NCI-H146 (cell line): Measurements from ENCODE around the gene FIS1.
"Not testable (repeated sequence)": the region's sequence is repeated elsewhere in the genome, so short reads cannot be mapped to it uniquely, and the experiment has no call there.

Source experiments
- DNase-seq: peaks from one replicate; lab custom pipeline; 2025; lab: John Stamatoyannopoulos, UW

Gene FIS1

DNA sequence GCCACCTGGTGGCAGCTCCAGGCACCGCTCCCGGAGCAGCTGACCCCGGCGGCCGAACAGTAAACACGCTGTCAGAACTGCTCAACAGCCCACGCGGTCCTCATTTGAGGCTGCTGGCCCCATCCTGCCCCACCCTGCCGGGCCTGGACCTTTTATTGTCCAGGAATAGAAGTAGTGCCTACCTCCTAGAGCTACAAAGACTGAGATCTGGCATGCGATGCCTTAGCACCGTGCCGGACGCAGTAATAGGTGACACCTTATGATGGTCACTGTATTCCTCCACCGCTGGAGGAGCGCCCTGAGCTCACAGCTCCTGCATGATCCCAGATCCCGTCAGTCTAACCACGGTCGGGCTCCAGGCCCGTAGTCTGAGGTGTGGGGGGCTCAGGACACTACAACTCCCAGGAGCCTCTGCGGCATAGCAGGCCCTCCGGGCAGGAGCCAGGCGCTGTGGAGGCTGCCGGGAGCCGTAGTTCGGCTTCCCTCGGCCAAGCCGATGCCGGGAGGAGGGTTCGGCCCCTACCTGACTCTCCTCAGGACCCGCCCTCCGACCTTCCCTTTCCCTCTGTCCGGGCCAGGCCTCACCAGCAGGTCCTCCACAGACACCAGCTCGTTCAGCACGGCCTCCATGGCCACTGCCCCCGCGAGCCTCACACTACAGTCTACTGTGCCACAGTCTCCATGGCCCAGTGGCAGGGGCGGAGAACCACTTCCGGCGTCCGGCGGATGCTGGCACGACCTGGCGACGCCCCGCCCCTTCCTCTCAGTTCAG is at the start of gene FIS1:
Gene FIS1 (minus strand): TSS at position 707 of the 772 bp plus-strand sequence. CDS start 77 bp downstream, at position 630.
- peak; percentile 92 for DNase-seq

DNA sequence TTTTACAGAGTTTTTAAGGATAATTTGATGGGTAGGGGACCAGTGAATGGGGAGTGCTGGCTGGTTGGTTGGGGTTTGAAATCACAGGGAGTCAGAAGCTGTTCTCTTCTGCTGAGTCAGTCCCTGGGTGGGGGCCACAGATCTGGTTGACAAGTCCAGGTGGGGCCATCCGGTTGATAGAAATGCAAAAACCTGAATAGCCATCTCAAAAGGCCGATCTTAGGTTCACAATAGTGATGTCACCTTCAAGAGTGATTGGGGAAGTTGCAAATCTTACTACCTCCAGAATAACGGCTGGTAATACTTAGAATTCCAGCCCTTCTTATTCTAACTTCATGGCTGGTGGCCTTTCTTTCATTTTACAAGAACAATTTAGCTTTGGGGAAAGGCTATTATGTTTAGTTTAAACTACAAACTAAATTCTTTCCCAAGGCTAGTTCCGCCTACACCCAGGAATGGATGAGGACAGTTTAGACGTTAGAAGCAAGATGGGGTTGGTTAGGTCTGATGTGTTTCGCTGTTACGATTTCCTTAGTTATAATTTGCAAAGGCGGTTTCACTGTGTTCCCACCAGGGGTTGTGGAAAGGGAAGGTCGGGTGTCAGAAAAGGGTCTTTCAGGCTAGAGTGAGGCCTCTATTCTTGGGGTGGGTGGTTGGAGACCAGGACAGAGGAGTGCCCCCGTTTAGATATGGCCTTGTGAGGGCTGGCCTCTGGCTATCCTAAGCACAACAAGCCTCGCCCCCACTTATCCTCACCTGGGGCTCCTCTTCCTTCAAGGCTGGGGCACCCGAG is 49.4 kb upstream of the FIS1 start:
- DNase-seq = no peak

DNA sequence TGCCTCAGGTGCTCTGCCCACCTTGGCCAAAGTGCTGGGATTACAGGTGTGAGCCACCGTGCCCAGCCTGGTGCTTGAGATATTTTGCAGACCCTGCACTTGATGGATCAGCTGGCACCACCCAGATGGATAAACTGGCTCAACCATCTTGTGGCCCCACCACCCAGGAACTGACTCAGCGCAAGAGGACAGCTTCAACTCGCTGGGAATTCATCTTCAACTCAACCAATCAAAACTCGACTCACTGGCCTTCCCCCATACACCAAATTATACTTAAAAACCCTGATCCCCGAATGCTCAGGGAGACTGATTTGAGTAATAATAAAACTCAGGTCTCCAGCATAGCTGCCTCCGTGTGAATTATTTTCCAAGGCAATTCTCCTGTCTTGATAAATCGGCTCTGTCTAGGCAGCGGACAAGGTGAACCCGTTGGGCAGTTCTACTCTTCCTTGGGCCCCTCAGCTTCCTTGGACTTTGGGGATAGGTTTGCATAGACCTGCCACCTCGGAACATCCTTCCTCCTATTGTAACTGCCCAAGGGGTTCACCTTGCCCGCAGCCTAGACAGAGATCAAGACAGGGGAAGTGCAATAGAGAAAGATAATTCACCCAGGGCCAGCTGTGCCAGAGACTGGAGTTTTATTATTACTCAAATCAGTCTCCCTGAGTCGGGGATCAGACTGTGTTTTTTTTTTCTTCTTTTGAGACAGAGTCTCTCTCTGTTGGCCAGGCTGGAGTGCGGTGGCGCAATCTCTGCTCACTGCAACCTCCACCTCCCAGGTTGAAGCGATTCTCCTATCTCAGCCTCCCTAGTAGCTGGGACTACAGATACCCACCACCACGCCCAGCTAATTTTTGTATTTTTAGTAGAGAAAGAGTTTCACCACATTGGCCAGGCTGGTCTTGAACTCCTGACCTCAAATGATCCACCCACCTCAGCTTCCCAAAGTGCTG is 48.5 kb upstream of the FIS1 start:
- not testable (repeated sequence) for DNase-seq

DNA sequence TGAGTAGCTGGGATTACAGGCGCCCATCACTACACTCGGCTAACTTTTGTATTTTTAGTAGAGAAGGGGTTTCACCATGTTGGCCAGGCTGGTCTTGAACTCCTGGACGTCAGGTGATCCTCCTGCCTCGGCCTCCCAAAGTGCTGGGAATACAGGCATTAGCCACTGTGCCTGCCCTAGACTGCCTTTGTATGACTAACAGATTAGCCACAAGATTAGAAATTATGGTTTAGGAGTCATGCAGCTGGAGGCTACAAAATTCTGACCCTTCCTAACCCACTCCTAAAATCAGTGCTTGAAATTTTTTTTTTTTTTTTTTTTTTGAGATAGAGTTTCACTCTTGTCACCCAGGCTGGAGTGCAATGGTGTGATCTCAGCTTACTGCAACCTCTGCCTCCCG is 47.7 kb upstream of the FIS1 start:
- DNase-seq = not testable (repeated sequence)

DNA sequence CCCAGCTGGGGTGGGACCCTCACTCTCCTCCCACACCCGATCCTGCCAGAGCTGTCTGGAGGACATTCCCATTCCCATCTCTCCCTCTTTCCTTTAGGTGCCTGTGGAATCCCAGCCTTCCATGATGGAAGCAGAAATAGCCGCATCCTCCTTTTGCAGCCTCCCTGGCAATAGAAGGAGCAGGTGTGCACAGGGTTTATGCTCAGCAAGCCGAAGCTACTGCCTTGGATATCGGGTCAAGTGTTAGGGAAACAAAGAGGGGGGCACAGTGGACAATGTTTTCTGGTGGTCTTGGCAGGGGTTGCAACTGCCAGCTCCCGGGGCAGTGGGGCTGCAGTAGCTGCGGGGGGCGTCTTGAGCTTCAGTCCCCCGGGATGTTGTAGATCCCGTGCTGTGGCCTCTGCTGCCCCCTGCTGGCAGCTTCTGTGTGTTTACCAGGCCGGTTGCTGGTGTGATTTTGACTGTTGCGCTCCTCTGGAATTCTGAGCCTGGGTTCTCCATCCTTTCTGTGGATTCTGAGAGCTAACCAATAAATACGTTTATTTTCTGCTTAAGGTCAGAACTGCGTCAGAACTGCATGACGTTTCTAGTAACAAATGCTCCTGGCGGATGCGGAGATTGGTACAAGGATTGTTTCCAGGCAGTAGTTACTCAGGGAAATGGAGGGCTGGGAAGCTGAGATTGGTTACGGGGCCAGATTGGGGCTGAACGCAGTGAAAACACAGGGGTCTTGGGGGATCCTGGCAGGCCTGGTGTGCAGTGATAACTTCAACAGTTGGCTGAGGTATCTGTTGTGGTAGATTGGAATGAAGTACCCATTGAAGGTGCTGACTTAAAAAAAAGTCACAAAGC is 45.5 kb upstream of the FIS1 start:
- DNase-seq = peak; percentile 24

DNA sequence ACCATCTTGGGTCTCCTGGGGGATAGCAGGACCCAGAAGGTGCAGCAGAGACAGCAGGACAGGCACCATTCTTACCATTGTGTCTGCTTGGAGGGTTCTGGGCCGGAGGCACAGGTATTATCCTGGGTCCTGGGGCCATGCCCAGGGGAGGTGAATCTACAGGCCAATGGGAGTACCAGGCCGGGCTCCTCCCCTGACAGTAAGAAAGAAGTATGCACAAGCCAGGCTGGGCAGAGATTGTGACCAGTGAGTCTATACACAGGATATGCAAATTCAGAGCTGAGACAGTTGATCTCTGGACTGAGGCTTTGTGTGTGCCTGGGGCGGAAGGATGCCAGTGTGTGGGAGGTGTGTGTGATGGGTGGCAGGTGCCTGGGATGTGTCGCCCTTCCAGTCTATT is 44.8 kb upstream of the FIS1 start:
- not testable (repeated sequence) for DNase-seq

DNA sequence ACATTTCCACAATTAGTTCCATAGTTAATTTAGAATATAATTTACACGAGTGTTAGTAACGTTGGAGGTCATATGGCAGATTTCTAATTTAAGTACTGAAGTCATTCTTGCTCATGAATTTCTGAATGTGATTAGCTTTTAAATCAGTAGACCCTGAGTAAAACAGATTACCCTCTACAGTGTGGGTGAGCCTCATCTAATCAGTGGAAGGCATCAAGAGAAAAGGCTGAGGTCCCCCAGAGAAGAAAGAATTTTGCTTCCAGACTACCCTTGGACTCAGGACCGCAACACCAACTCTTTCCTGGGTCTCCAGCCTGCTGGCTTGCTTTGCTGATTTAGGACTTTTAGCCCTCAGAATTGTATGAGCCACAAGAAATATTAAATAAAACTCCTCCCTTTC is 43.6 kb upstream of the FIS1 start:
- no peak for DNase-seq

DNA sequence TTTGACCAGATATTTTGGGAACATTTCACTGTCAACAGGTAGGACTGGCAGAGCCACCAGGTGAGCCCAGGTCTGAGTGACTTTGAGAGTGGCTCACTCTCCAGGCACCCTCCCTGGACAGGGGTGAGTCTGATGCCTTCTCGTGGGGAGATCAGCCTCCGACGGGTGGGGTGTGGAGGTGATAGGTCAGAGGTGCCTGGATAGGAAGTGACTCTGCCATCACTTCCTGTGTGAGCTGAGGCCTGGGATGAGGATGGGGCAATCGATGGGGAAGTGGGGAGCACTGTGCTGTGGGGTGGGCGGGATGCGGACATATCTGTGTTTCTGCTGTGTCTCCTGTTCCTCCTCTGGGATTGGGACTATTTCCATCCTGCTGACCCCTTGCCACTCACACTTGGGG is 42.2 kb upstream of the FIS1 start:
- DNase-seq = no peak

DNA sequence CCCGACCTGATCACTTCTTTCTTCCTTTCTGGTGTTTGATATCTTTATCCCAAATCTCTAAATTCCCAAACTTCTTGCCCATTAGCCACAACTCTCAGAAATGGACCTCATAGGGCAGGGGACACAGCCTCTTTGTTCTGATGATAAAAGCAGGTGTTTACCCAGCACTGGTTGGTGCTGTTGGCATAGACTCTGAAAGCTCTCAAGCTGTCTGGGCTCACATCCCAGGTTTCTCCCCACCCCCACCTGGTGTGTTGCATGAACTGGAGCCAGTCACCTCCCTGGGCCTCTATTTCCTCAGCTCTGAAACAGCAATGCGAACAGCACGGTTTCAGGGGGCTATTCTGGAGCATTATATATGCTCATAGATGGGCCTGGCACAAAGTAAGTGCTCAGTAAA is 41.0 kb upstream of the FIS1 start:
- DNase-seq = not testable (repeated sequence)

DNA sequence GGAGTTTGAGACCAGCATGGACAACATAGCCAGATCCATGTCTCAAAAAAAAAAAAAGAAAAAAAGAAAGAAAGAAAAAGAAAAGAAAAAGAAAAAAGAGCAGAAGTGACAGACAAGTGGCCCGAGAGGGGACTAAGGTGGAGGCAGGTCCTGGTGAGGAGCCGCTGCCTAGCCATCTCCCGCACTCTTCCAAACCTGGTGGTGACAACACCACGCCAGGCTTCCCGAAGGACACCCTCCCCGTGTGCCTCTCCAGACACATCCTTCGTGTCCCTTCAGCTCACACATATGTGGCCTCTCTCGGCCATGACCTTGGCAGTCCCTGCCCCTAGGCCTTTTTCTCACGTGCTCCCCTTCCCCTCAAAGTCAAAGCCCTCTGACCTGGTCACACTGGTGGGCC is 40.3 kb upstream of the FIS1 start:
- DNase-seq = no peak

DNA sequence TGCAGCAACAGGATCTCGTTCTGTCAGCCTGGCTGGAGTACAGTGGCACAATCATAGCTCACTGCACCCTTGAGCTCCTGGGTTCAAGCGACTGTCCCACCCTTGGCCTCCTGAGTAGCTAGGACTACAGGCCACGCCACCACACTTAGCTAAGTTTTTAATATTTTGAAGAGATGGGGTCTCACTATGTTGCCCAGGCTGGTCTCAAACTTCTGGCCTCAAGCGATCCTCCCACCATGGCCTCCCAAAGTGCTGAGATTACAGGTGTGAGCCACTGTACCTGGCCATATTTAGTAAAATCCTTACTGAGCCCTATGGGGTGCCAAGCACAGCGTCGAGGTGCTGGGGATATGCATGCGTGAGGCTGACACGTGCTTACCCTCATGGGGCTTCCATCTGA is 36.0 kb upstream of the FIS1 start:
- DNase-seq = not testable (repeated sequence)

DNA sequence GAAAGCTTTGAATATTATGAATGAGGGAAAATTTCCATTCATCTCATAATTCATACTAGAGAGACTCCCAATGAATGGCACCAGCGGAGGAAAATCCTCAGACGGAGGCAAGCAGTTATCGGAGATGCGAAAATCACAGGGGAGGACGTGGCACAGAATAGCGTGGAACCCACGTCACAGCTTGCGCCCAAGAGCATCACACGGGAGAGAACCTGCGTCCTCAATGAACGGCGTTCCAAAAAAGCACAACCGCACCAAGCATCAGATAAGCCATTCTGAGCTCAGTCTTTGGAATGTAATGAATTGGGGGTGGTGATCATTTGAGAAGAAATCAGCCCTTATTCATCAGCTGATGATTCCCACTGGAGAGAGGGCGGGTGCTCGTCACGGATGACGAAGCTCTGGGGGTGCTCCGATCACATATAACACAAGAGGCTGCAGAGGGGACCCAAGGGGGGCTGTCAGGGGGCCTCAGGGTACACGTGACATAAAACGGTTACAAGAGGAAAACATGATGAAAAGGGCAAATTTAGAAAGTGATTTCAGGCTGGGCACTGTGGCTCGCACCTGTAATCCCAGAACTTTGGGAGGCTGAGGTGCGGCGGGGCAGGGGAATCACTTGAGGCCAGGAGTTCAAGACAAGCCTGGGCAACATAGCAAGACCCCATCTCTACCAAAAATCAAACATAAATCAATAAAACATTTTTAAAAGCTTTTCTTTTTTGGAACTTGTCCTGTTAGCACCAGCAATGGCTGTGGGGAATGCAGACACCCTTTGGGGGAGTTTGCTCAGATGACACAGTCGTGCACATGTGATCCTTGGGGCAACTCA is 33.8 kb upstream of the FIS1 start:
- DNase-seq = no peak

DNA sequence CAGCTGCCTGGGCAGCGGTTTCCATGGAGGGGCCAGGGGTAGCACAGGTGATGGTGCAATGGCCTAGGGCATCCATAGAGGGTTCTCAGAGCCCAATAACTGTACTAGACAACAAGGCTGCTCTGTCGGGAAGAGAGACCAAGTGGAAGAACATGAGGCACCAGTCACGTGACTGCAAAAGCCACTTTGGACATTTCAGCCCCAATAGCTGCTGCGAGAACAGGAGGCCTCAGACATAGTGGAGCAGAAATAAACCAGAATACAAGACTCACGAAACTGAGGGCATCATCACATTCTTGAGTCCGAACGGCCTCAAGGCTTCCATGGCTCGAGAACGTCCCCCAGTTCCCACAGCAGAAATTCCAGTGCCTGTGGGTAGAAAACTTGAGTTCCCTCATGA is 32.3 kb upstream of the FIS1 start:
- no peak for DNase-seq

DNA sequence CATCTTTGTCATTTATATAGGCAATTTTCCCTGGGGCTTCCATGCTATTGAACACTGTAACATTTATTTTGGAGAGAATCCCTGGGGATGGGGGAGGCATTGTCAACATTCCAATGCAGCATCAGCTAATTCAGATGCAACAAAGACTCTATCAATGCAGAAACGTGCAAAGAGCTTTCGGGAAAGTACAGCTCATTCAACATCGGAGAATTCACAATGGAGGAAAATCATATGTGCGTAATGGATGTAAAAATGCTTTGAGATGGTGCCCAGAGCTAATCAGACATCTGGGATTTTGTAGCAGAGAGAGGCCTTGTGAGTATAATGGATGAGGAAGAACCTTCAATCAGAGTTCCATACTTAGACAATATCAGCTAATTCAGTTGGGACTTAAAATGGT is 28.3 kb upstream of the FIS1 start:
- no peak for DNase-seq

DNA sequence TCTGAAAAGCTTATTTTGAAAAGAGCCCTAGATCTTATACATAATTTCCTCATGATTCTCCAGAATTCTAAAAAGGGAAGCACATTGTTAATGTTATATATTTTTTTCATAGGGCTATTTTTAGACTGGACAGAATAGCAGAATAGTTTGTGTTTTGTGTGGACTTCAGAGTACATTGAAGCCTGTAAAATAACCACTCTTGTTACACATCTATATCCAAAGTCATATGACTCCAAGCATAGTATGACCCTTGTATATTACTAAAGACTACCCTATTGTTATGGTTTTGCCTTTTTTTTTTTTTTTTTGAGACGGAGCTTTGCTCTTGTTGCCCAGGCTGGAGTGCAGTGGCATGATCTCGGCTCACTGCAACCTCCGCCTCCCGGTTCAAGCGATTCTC is 26.1 kb upstream of the FIS1 start:
- DNase-seq = no peak

DNA sequence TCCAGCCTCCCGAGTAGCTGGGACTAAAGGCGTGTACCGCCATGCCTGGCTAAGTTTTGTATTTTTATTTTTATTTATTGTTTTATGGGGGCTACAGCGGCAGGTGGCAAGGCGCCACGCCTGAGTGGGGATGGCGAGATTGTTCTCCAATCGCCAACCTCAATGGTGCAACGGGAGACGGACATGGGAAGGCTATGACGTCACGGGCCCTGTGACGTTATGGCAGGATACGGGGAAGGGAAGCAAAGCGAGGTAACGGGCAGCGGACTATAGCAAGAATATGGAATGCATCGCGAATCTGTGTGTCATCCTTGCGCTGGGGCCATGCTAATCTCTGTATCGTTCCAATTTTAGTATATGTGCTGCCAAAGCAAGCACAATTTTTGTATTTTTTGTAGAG is 24.8 kb upstream of the FIS1 start:
- no peak for DNase-seq

DNA sequence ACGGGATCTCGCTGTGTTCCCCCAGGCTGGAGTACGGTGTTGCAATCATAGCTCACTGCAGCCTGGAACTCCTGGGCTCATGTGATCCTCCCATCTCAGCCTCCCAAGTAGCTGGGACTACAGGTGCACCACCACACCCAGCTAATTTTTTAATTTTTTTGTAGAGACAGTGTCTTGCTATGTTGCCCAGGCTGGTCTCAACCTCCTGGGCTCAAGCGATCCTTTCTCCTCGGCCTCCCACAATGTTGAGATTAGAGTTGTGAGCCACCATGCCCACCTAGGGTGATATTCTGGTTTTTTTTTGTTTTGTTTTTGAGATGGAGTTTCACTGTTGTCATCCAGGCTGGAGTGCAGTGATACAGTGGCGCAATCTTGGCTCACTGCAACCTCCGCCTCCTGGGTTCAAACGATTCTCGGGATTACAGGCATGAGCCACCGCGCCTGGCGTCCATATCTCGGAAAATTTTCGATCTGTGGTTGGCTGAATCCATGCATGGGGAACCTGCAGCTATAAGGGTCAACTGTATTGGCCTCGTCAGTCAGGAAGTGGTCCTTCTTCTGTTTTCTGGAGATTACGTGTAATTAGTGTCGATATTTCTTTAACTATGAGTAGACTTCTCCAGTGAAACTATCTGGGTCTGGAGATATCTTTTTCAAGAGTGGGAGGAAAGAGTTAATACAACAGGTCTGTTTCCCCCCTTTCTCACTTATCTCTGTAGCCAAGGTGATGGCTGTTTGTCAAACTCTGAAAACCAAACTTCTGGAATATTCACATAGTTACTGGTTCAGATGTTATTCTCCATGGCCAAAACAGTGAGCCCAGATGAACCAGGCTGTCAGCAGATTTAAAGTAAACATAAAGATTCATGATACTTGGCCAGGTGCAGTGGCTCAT is 21.0 kb upstream of the FIS1 start:
- DNase-seq = no peak

DNA sequence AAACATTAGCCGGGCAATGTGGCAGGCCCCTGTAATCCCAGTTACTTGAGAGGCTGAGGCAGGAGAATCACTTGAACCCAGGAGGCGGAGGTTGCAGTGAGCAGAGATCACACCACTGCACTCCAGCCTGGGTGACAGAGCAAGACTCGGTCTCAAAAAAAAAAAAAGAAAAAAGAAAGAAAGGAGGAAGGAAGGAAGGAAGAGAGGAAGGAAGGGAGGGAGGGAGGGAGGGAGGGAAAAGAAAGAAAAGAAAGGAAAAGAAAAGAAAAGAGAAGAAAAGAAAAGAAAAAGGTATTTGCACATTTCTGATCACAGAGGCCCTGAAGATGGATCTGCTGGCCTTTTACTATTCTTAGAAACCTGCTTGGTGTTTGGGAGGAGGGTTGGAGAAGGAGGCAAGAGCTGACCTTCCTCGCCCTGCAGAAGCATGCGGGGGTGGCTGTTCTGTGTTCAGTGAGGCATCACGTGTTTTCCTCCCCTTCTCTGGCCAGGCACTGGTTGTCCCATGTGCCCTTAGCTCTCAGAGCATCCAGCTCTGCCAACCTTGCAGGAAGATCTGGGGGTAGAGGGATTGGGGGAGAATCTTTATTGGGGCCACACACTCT is 19.3 kb upstream of the FIS1 start:
- DNase-seq = not testable (repeated sequence)

DNA sequence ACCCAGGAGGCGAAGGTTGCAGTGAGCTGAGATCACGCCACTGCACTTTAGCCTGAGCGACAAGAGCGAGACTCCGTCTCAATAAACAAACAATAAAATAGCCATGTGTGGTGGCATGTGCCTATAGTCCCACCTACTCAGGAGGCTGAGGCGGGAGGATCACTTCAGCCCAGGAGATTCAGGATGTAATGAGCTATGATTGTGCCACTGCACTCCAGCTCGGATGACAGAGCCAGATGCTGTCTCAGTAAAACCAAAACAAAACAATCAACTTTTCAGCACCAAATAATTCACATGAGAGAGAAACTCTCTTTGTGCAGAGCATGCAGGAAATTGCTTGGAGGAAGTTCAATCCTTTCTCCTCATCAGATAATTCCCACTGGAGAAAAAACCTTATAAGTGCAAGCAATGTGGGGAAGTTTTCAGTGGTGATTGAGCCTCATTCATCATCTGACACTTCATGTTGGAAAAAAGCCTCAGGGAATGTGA is 13.4 kb upstream of the FIS1 start:
- DNase-seq = no peak
